ENCODE measurements around the gene C2CD2.
A peak's percentile ranks its signal among the peaks of the same experiment; 100 is the strongest.

The C2CD2 gene

GRCh38 chr21:41903559-41904351, 50.1 kb downstream of the C2CD2 start:
- no peak for DNase-seq

GRCh38 chr21:41902946-41903345, 50.9 kb downstream of the C2CD2 start:
- no peak for DNase-seq

DNA sequence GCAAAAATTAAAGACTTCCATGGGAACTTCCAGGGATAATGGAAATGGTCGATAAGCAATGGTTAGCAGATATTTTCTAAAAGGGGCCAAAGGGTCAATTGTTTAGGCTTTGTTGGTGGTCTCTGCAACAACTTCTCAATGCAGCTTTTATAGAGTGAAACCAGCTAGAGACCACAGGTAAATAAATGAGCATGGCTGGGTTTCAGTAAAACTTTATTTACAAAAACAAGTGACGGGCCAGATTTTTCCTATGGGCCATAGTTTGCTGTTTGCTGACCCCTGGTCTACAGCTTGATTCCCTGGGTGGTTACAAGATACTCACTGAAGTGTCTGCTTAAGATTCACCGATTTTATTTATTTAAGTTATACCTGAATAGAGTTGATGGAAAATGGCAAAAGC, 52.0 kb downstream of the C2CD2 start:
- no peak for DNase-seq

DNA sequence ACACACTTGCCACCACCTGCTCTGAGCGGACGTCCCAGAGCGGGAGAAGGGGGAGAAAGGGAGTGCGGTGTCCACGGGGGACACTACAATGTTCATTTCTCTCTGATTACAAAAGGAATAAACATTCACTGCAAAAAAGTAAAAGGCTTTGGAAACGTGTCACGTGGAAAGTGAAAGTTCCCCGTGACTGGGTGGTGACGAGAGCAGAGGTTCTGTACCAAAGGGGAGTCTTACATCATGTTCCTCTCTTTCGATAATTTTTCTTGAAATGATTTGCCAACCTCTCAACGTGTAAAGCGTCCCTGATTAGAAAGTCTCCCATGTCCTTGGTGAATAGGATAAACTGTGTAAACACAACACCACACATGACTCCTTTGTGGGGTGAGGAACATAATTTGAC, 52.7 kb downstream of the C2CD2 start:
- DNase-seq, result no peak

DNA sequence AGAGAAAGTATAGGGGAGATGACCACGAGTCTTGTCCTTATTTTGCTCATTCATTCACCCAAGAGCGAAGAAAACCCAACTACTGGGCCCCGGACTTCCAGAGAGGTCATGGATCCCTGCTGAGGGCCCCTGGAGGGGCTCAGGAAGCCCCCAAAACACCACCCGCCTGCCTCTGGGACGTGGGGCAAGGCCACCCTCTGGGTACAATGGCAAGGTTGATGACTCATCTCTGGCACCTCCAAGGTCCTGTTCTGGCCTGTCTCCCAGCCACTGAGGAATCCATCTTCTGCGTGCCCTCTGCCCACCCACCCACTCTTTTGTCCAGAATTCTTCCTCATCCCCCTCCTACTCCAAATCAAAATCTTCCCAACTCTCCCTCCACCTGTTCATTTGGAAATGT, 53.4 kb downstream of the C2CD2 start:
- DNase-seq, result no peak

DNA sequence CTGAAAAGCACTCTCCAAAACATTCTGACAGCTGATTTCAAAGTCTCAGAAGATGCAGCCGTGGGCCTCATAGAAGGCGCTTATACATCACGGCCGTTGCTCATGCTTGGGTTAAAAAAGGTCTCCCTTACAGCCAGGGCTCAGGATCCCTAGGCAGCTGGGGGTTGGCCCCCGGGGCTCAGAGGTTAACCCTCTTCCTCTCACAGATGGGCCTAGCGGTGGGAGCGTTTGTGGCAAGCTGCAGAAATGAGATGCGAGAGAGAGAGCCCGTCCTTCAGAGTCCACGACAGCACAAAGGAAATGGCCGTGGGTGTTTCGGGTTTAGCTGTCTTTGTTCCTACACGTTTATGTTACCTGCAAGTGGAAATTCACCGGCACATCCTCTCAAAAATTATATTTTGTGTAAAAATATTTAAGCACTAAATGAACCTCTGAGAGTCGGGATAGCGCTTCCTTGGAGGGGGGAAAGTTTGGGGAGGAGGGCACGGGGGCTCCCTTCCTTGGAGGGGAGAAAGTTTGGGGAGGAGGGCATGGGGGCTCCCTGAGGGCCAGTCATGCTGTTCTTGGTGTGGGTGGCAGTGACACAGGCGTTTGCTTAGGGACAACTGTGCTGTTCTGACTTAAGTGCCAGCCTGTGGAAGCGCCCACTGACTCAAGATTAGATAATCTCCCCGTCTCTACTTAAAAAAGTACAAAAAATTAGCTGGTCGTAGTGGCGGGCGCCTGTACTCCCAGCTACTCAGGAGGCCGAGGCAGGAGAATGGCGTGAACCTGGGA, 54.2 kb downstream of the C2CD2 start:
- DNase-seq, result no peak

DNA sequence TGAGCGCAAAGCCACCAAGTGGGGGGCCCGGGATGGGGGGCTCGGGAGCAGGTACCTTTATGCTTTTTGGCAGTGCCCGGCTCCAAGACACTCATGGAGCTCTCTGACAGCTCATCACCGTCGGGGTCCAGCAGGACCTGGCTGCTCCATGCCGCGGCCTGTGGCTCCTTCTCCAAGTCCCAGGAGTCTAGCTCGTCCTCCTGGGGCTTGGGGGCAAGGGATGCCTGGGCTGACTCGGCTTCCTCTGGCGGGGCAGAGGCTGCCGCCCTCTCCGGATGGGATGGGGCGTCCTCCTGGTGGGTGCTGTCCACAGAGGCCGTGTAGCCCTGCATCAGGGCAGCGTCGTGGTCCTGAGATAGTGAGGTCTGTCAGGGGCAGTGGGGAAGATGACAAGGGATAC, 54.8 kb downstream of the C2CD2 start:
- no peak for DNase-seq

DNA sequence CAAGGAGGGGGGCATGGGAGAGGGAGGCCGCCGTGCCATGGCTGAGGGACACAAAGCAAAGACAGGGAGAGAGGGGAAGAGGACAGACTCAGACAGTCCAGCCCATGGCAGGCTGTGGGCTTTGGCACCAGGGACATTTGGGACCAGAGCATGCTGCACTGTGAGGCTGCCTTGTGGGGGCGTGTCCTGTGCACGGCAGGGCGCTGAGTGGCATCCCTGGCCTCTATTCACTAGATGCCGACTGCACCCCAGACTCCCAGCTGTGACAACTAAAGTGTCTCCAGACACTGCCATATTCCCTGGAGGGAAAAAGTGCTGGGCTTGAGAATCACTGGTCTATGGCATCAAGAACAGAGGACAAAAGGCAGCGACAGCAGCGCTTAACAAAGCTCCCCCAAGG, 56.1 kb downstream of the C2CD2 start:
- no peak for DNase-seq

DNA sequence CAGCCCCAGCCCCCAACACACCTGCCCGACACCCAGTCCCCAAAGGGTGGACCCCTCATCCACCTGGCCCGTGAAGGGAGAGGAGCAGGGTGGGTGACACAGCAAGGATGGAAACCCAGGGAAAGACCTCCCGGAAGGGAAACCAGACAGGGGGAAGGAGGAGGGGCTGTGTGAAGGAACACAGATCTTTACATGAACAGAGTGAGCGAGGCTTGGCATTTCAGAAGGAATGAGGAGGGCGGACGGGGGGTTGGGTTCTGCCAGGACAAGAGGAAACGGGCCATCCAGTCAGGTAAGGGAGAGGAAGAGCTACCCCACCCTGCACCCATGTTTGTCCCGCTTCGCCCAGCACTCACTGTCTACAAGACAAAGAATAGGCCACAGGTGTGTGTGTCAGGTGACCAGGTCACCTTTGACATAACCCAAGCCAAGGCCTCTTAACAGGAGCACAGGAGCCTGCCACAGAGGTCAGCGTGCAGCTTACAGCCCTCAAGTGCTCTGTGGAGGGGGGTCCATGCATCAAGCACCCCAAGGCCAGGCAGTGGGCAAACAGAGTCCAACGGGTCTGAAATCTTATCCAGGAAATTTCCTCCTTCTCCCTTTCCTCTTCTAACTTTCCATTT, 56.7 kb downstream of the C2CD2 start:
- DNase-seq, result no peak

DNA sequence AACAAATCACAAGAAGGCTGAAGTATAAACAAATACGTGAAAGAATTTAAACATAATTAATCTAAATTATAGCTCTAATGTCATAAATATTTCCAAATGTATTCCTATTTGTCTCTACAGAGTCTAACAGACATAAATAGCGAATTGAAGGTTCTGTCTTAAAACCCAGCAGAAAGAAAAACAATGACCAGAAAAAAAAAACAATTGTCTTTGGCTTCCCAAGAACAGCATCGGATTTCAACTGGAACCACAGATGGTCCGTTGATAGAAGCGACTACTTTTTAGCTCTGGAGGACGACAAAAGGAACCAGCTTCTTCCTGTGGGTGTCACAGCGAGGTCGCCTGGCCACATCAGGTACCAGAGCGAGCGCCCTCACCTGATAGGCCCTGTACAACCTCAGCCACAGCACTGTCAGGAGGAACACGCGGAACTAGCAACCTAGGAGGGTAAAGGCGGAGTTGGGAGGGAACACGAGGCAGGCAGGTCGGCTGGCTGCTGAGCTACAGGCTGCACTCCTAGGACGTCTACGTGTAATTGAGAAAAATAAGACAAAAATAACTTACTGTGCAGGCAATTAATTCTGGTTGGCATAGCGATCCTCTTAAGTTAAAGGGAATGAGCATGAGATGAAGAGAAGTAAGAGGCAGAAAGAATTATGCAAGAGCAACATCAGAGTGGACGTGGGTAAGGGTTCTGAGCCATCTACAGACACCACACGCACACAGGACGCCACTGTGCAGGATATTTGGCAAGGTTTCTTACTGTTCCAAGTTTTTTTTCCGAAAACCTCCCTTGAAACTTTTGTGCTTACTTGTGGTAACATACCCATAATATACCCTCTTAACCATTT, 58.0 kb downstream of the C2CD2 start:
- peak; percentile 8 for DNase-seq

GRCh38 chr21:41894922-41895557, 58.8 kb downstream of the C2CD2 start:
- no peak for DNase-seq

GRCh38 chr21:41894511-41894910, 59.3 kb downstream of the C2CD2 start:
- DNase-seq, result no peak

DNA sequence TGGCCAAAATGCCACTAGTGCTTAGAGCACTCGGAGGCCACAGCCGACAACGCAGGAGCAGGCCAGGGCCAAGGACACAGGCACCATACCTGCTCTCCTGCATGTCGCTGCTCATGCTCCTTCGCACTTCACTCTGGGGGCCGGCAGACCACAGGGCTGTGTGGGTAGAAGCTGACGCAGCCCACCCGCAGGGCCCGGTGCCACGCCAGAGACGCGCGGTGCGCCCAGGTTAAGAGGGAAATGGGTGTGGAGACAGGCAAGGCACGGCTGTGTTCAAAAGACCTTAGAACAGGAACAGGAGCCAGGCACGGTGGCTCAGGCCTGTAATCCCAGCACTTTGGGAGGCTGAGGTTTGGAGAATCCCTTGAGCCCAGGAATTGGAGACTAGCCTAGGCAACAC, 61.1 kb downstream of the C2CD2 start:
- DNase-seq, result no peak

DNA sequence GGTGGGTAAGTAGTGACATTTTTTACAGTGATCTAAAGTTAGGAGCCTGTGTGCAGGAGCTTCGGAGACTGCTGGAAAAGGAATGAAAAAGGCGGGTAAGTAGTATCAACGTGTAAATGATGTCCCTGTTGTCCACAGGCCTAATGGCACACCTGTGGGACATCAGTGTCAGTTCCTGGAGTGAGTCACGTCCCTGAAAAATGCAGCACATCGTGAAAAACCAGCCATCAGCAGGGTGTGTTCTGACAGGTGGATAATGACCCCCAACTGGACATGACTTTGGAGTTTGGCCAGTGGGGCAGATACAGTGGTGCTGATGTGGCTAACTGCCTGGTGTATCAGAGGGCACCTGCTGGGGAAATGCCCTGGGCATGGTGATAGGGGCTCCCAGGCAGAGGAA, 62.7 kb downstream of the C2CD2 start:
- no peak for DNase-seq

- no peak for DNase-seq
Measured at GRCh38 chr21:41890355-41890754, 63.5 kb downstream of the C2CD2 start.

- no peak for DNase-seq
Measured at GRCh38 chr21:41888749-41889376, 65.0 kb downstream of the C2CD2 start.

GRCh38 chr21:41887667-41888066, 66.2 kb downstream of the C2CD2 start:
- DNase-seq, result no peak

GRCh38 chr21:41886328-41886727, 67.5 kb downstream of the C2CD2 start:
- no peak for DNase-seq

GRCh38 chr21:41885341-41886024, 68.3 kb downstream of the C2CD2 start:
- no peak for DNase-seq

- DNase-seq, result no peak
Measured at GRCh38 chr21:41884501-41885030, 69.3 kb downstream of the C2CD2 start.

GRCh38 chr21:41883582-41883981, 70.2 kb downstream of the C2CD2 start:
- DNase-seq, result no peak

Measured in effector CD8-positive, alpha-beta T cell (primary cell).